ENCODE results near the gene PNMA8A. TPM values are rescaled to one million over a fixed set of nuclear protein-coding genes. Genes with fewer than 3 reads are reported as not detected.

The PNMA8A gene
- total RNA-seq, 4 donors from 2014 or later: 0.90 to 7.4 (median 3.4) TPM

- peak overlapping the region in 1 of 4 donors; percentile 78 for H3K27ac ChIP-seq
- no peak for DNase-seq (ENCODE audit: low spot score in 2 of 2)
- 92% methylated on average over 10 of the region's 10 CpGs for WGBS, 2 donors
- no peaks in the 10 kb centered on the region for H3K9me3 ChIP-seq
- TF ChIP-seq POLR2A (IDR thresholded peaks at IDR 0.05) (no peak), CTCF (IDR thresholded peaks at IDR 0.05) (no peak), EP300 (IDR thresholded peaks at IDR 0.05) (no peak)
- no peak overlapping the region for H3K4me3 ChIP-seq
- H3K4me1 ChIP-seq: peaks cover 0 to 20% (median 9%) of the 10 kb centered on the region in 4 donors
- H3K27me3 ChIP-seq: peaks cover 0 to 19% of the 10 kb centered on the region in 2 donors
- H3K36me3 ChIP-seq: peaks cover 0 to 7% (median 0%) of the 10 kb centered on the region in 3 donors
Observed at GRCh38 chr19:46470376-46470775, 987 bp downstream of the PNMA8A start.

GRCh38 chr19:46469541-46470185 is 1.7 kb downstream of the PNMA8A start:
- Histone ChIP-seq H3K9me3 (no peaks in the 10 kb centered on the region), H3K4me3 (no peak overlapping the region), H3K4me1 (peaks cover 0 to 20% (median 9%) of the 10 kb centered on the region in 4 donors), H3K36me3 (peaks cover 0 to 7% (median 0%) of the 10 kb centered on the region in 3 donors), H3K27ac (no peak overlapping the region), H3K27me3 (peaks cover 0 to 16% of the 10 kb centered on the region in 2 donors)
- DNase-seq (ENCODE audit: low spot score in 2 of 2): no peak
- 93 to 97% methylated on average over 18 of the region's 18 CpGs for WGBS, 2 donors
- no peak for TF ChIP-seq POLR2A (IDR thresholded peaks at IDR 0.05)
- no peak for TF ChIP-seq EP300 (IDR thresholded peaks at IDR 0.05)
- TF ChIP-seq CTCF (IDR thresholded peaks at IDR 0.05): no peak

GRCh38 chr19:46466536-46467196 is 4.7 kb downstream of the PNMA8A start:
- DNase-seq (ENCODE audit: low spot score in 2 of 2): no peak
- Histone ChIP-seq H3K27ac (peak overlapping the region in 1 of 4 donors; percentile 9), H3K27me3 (peaks cover 0 to 5% of the 10 kb centered on the region in 2 donors), H3K9me3 (no peaks in the 10 kb centered on the region), H3K4me3 (no peak overlapping the region), H3K4me1 (peaks cover 0 to 10% (median 6%) of the 10 kb centered on the region in 4 donors), H3K36me3 (peaks cover 0 to 7% (median 0%) of the 10 kb centered on the region in 3 donors)
- 67 to 69% methylated on average over 15 of the region's 15 CpGs for WGBS, 2 donors
- TF ChIP-seq CTCF (IDR thresholded peaks at IDR 0.05) (no peak), POLR2A (IDR thresholded peaks at IDR 0.05) (no peak), EP300 (IDR thresholded peaks at IDR 0.05) (no peak)

- Histone ChIP-seq H3K27ac (no peak overlapping the region), H3K27me3 (no peaks in the 10 kb centered on the region), H3K4me1 (no peaks in the 10 kb centered on the region), H3K9me3 (no peaks in the 10 kb centered on the region), H3K4me3 (no peak overlapping the region), H3K36me3 (no peaks in the 10 kb centered on the region)
- WGBS, 2 donors: 67 to 68% methylated on average over 7 of the region's 7 CpGs
- TF ChIP-seq POLR2A (IDR thresholded peaks at IDR 0.05) (no peak), CTCF (IDR thresholded peaks at IDR 0.05) (no peak)
- no peak for DNase-seq (ENCODE audit: low spot score in 2 of 2)
Observed at GRCh38 chr19:46463516-46463915, 7.8 kb downstream of the PNMA8A start.

GRCh38 chr19:46461537-46461936 is 9.8 kb downstream of the PNMA8A start:
- DNase-seq (ENCODE audit: low spot score in 2 of 2): no peak
- WGBS, 2 donors: 95 to 96% methylated on average over 2 of the region's 2 CpGs

More at GRCh38 chr19:46461537-46461936, 9.8 kb downstream of the PNMA8A start:
- Histone ChIP-seq H3K27ac (no peak overlapping the region), H3K9me3 (no peaks in the 10 kb centered on the region), H3K27me3 (no peaks in the 10 kb centered on the region), H3K4me3 (no peak overlapping the region), H3K4me1 (no peaks in the 10 kb centered on the region), H3K36me3 (no peaks in the 10 kb centered on the region)
- no peak for TF ChIP-seq CTCF (IDR thresholded peaks at IDR 0.05)
- no peak for TF ChIP-seq EP300 (IDR thresholded peaks at IDR 0.05)
- no peak for TF ChIP-seq POLR2A (IDR thresholded peaks at IDR 0.05)
